Hepatocyte (in vitro differentiated cells): ENCODE data around the gene CBS. TPM values are rescaled to one million over a fixed set of nuclear protein-coding genes. Genes with fewer than 3 reads are reported as not detected.

Experiments
- DNase-seq: peaks from one replicate; pipeline ENCODE4 v3.0.0-alpha.2; 2016; ENCODE audit warnings: low spot score
- H2AFZ ChIP-seq: fragments of 200-600 bp; sonication (generic); 2 replicates; pipeline ENCODE4 v1.6.0; 2016; ENCODE audit warnings: antibody characterized with exemption, mild to moderate bottlenecking
- H3K27ac ChIP-seq: fragments of 200-600 bp; sonication (generic); 2 replicates; pipeline ENCODE4 v1.5.1; 2016; ENCODE audit warnings: mild to moderate bottlenecking
- H3K27me3 ChIP-seq: fragments of 200-600 bp; sonication (generic); 2 replicates; pipeline ENCODE4 v1.6.1; 2016
- H3K36me3 ChIP-seq: fragments of 200-600 bp; sonication (generic); replicated peaks from 2 replicates; pipeline ENCODE4 v1.5.1; 2016; ENCODE audit warnings: low read depth; ENCODE audit not compliant: insufficient read depth
- H3K4me1 ChIP-seq: fragments of 200-600 bp; sonication (generic); 2 replicates; pipeline ENCODE4 v1.5.1; 2016; ENCODE audit warnings: mild to moderate bottlenecking, moderate library complexity; ENCODE audit not compliant: insufficient read depth
- H3K4me2 ChIP-seq: fragments of 200-600 bp; sonication (generic); 2 replicates; pipeline ENCODE4 v1.6.0; 2016
- H3K4me3 ChIP-seq: fragments of 200-600 bp; sonication (generic); 2 replicates; pipeline ENCODE4 v1.5.1; 2016; ENCODE audit warnings: mild to moderate bottlenecking
- H3K79me2 ChIP-seq: fragments of 200-600 bp; sonication (generic); 2 replicates; pipeline ENCODE4 v1.6.0; 2017; ENCODE audit warnings: mild to moderate bottlenecking
- H3K9me2 ChIP-seq: fragments of 200-600 bp; sonication (generic); replicated peaks from 2 replicates; pipeline ENCODE4 v1.6.0; 2017; ENCODE audit warnings: mild to moderate bottlenecking; ENCODE audit not compliant: insufficient read depth
- H3K9me3 ChIP-seq: fragments of 200-600 bp; sonication (generic); 2 replicates; pipeline ENCODE4 v1.5.1; 2016; ENCODE audit warnings: low read depth, mild to moderate bottlenecking
- H4K20me1 ChIP-seq: fragments of 200-600 bp; sonication (generic); 2 replicates; pipeline ENCODE4 v1.6.0; 2016; ENCODE audit warnings: mild to moderate bottlenecking; ENCODE audit not compliant: insufficient read depth, poor library complexity, severe bottlenecking
- EZH2 ChIP-seq: fragments of 200-600 bp; sonication (generic); IDR thresholded peaks from 2 replicates; pipeline ENCODE4 v1.6.1; 2016; ENCODE audit warnings: antibody characterized with exemption, mild to moderate bottlenecking, borderline replicate concordance
- EZH2phosphoT487 ChIP-seq: fragments of 200-600 bp; sonication (generic); IDR thresholded peaks from one replicate; pipeline ENCODE4 v1.6.1; 2018; ENCODE audit warnings: antibody characterized with exemption, mild to moderate bottlenecking, low read depth, moderate library complexity; ENCODE audit not compliant: unreplicated experiment, severe bottlenecking
- WGBS: methylation state at CpG from one replicate; pipeline ENCODE4 v1.1.6; 2016; ENCODE audit warnings: low lambda C conversion rate; ENCODE audit errors: missing lambda C conversion rate; 5-methylcytosine and 5-hydroxymethylcytosine counted together
- polyA plus RNA-seq: library from polyadenylated mRNA; unstranded; fragments of >200 nt; fragmentation: Nextera tagmentation; extraction: Ambion mirVana; gene quantifications from 2 replicates; pipeline ENCODE4 v1.2.1, GENCODE V29; 2016
- total RNA-seq: library from RNA; depleted of rRNA; stranded (reverse); fragments of >200 nt; gene quantifications from 2 replicates; pipeline ENCODE4 v1.2.3, GENCODE V29; 2014
- TF ChIP-seq, protein P1 (sequence below): fragments of 200-600 bp; sonication (generic); IDR thresholded peaks from 2 replicates; pipeline ENCODE4 v1.5.1; 2016; ENCODE audit warnings: antibody characterized with exemption, mild to moderate bottlenecking; ENCODE audit not compliant: poor library complexity

The CBS gene
- total and polyA plus RNA-seq, 2 experiments from 2014 or later = 23.7 to 35.8 TPM

DNA sequence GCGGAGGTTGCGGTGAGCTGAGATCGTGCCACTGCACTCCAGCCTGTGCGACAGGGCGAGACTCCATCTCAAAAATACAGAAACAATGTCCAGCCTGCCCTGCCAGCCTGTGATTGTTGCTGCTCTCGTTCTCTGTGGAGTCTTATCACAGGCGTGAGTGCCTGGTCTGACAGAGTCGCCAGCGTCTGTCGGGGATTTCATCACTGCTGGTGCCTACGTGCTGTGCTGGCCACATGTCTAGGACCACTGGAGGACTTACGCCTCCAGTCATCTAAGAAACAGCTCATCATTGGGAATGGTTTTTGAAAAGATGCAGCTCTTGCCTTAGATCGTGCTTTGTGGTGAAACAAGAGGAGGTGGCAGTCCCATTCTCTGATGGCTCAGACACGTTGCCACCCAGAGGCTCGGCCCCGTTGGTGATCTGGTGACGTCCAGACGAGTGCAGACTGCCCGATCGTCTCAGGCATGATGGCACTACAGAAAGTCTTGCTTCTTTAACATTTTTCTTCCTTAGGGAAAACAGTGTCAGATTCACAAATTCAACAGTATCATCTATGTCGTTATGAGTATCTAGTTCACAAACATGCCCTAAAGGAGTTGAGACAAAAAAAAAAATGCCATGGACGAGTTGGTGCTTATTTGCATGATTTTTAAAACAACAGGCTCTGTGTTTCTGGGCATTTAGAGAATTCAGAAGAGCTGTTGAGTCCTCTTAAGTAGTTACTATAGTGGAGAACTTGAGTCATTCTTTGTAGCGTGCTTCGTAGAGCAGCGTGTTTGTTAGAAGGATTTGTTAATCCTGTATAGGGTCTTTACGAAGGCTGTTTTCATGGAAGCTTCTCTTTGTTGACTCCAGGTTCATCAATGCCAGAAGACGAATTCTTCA, 47.5 kb downstream of the CBS start:
- TF ChIP-seq EZH2 = no peak
- TF ChIP-seq, protein P1, sequence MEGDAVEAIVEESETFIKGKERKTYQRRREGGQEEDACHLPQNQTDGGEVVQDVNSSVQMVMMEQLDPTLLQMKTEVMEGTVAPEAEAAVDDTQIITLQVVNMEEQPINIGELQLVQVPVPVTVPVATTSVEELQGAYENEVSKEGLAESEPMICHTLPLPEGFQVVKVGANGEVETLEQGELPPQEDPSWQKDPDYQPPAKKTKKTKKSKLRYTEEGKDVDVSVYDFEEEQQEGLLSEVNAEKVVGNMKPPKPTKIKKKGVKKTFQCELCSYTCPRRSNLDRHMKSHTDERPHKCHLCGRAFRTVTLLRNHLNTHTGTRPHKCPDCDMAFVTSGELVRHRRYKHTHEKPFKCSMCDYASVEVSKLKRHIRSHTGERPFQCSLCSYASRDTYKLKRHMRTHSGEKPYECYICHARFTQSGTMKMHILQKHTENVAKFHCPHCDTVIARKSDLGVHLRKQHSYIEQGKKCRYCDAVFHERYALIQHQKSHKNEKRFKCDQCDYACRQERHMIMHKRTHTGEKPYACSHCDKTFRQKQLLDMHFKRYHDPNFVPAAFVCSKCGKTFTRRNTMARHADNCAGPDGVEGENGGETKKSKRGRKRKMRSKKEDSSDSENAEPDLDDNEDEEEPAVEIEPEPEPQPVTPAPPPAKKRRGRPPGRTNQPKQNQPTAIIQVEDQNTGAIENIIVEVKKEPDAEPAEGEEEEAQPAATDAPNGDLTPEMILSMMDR = no peak
- TF ChIP-seq EZH2phosphoT487 = no peak
- no peaks in the 10 kb centered on the region for H3K36me3 ChIP-seq
- H3K4me2 ChIP-seq = no peak overlapping the region
- no peaks in the 10 kb centered on the region for H3K4me1 ChIP-seq
- no peak for DNase-seq
- 93% methylated on average over 27 of the region's 27 CpGs for WGBS
- no peaks in the 10 kb centered on the region for H3K9me3 ChIP-seq
- H3K27me3 ChIP-seq = no peaks in the 10 kb centered on the region
- no peaks in the 10 kb centered on the region for H3K79me2 ChIP-seq
- H3K4me3 ChIP-seq = no peak overlapping the region
- no peaks in the 10 kb centered on the region for H4K20me1 ChIP-seq
- H3K27ac ChIP-seq = no peak overlapping the region
- no peaks in the 10 kb centered on the region for H3K9me2 ChIP-seq
- no peak overlapping the region for H2AFZ ChIP-seq

DNA sequence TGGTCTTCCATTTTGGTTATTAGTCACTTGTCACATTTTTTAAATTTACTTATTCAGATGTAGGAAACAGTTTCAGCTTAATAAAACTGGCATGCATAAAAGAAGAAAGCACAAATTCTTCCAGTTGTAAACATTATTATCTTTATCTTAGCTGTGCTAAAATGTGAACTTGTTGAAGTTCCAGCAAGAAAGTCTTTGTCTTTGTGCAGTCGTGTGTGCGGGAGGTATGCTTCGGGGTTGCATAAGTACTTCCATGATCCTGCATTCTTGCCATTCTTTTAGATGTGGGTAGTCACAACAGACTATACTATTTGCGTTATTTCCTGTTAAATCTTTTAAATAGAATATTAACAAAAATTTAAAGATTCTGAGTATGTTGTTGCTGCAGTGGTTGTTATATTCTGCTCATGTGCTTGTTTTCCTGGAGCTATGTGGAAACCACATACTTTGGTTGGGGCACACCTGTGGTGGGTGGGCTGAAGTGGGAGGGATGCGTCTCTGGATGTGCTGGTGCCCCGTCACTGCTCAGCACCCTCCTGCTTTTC, 49.9 kb downstream of the CBS start:
- no peaks in the 10 kb centered on the region for H3K4me1 ChIP-seq
- H3K9me3 ChIP-seq = no peaks in the 10 kb centered on the region
- H3K79me2 ChIP-seq = no peaks in the 10 kb centered on the region
- DNase-seq = no peak
- WGBS = 68% methylated on average over 6 of the region's 6 CpGs
- H3K9me2 ChIP-seq = no peaks in the 10 kb centered on the region
- H3K27ac ChIP-seq = no peak overlapping the region
- H3K4me3 ChIP-seq = no peak overlapping the region
- H2AFZ ChIP-seq = no peak overlapping the region
- H3K4me2 ChIP-seq = no peak overlapping the region
- H3K36me3 ChIP-seq = no peaks in the 10 kb centered on the region
- TF ChIP-seq EZH2phosphoT487 (no peak), EZH2 (no peak)
- TF ChIP-seq, protein P1 = no peak
- no peaks in the 10 kb centered on the region for H4K20me1 ChIP-seq
- no peaks in the 10 kb centered on the region for H3K27me3 ChIP-seq

DNA sequence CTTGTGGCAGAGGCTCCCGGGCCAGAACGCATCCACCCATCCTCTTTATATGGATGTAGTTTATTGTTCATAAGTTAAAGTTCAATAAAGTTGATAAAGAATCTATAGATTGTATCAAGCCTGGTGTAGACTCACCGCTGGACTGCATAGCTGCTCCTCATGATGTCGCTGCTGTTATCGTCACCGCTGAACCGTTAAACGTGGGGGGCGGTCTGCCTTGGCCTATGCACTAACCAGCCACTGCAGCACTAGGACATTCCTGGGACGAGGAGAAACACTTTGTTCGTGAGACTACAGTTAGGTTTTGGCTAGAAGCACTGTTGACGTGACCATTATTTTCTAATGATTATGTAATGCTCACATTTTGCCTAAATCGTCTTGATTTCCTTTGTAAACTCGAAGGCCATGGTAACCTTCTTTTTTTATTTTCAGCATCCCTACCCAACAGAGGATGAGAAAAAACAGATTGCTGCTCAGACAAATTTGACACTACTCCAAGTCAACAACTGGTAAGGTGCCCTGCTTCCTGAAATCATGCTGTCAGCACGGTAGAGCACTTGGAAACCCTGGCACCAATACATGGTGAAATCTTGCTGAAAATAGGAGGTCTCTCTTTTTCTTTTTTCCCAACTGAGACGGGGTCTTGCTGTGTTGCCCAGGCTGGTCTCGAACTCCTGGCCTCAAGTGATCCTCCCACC, 51.0 kb downstream of the CBS start:
- no peaks in the 10 kb centered on the region for H3K36me3 ChIP-seq

More for the DNA sequence above, 51.0 kb downstream of the CBS start:
- H3K4me3 ChIP-seq = no peak overlapping the region
- TF ChIP-seq EZH2 = no peak
- no peak for TF ChIP-seq EZH2phosphoT487
- TF ChIP-seq, protein P1 = no peak
- 94% methylated on average over 17 of the region's 17 CpGs for WGBS
- no peaks in the 10 kb centered on the region for H3K27me3 ChIP-seq
- no peaks in the 10 kb centered on the region for H3K4me1 ChIP-seq
- no peak overlapping the region for H2AFZ ChIP-seq
- DNase-seq = no peak
- H3K79me2 ChIP-seq = no peaks in the 10 kb centered on the region
- no peaks in the 10 kb centered on the region for H3K9me3 ChIP-seq
- no peak overlapping the region for H3K4me2 ChIP-seq
- no peaks in the 10 kb centered on the region for H4K20me1 ChIP-seq
- no peaks in the 10 kb centered on the region for H3K9me2 ChIP-seq
- H3K27ac ChIP-seq = no peak overlapping the region
